GM19467 (cell line): ENCODE results near the gene CHP2.

Experiments
- ATAC-seq: cut with Tn5 transposase; IDR thresholded peaks from one replicate; pipeline ENCODE4 v1.9.1; 2021; ENCODE audit warnings: mild to moderate bottlenecking, moderate library complexity; ENCODE audit not compliant: unreplicated experiment

Gene CHP2

DNA sequence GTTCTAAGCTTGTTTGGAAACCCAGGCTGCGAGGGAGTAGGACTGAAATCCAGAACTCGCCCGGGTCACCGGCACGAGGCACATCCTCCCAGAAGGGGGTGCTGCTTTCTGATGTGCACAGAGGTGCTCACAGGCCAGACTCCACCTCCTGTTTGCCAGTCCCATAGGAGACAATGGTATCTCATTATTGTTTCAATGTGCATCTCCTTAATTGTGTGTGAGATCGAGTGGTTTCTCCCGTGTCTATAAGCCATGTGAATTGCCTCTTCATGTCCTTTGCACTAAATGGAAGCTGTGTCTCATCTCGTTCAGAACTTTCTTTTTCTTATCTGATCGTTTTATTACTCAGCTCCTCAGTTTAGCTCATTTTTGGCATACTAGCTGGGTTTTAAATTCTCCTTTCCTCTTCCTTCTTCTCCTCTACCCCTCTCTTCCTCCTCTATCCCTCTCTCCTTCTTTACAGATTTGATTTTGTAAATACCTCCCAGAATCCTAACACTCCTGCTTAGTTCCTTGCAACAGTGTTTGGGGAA is 48.8 kb downstream of the CHP2 start:
- no peak for ATAC-seq

GRCh38 chr16:23807028-23807427 is 52.2 kb downstream of the CHP2 start:
- no peak for ATAC-seq
